Measurements from ENCODE around the gene WDR49.

WDR49 gene

GRCh38 chr3:167669699-167670098 lies 16.0 kb upstream of the WDR49 start:
- H3K4me3 ChIP-seq (ENCODE audit: low read depth, low read length) = no peak overlapping the region
- no peak overlapping the region for H3K4me2 ChIP-seq (ENCODE audit: low read length)
- no peaks in the 10 kb centered on the region for H3K79me2 ChIP-seq
- no peak overlapping the region for H3K27ac ChIP-seq
- H2AFZ ChIP-seq = no peak overlapping the region
- TF ChIP-seq CTCF (IDR thresholded peaks at IDR 0.05) = no peak
- no peaks in the 10 kb centered on the region for H3K9me3 ChIP-seq (ENCODE audit: control insufficient read depth, low read length)
- H3K4me1 ChIP-seq = no peaks in the 10 kb centered on the region
- no peaks in the 10 kb centered on the region for H3K36me3 ChIP-seq (ENCODE audit: control insufficient read depth, insufficient read depth, low read length)
- no peaks in the 10 kb centered on the region for H3K27me3 ChIP-seq (ENCODE audit: control insufficient read depth, insufficient read depth, low read length)
- no peak overlapping the region for H3K9ac ChIP-seq

- H3K4me3 ChIP-seq (ENCODE audit: low read depth, low read length) = no peak overlapping the region
- no peaks in the 10 kb centered on the region for H3K27me3 ChIP-seq (ENCODE audit: control insufficient read depth, insufficient read depth, low read length)
- H3K9ac ChIP-seq = no peak overlapping the region
- no peaks in the 10 kb centered on the region for H3K9me3 ChIP-seq (ENCODE audit: control insufficient read depth, low read length)
- H2AFZ ChIP-seq = no peak overlapping the region
- no peak for TF ChIP-seq CTCF (IDR thresholded peaks at IDR 0.05)
- no peaks in the 10 kb centered on the region for H3K4me1 ChIP-seq
- H3K79me2 ChIP-seq = no peaks in the 10 kb centered on the region
- no peak overlapping the region for H3K4me2 ChIP-seq (ENCODE audit: low read length)
- H3K27ac ChIP-seq = no peak overlapping the region
- H3K36me3 ChIP-seq (ENCODE audit: control insufficient read depth, insufficient read depth, low read length) = no peaks in the 10 kb centered on the region
These were observed 14.9 kb upstream of the WDR49 start for GRCh38 chr3:167668651-167669050.

GRCh38 chr3:167666563-167666962 lies 12.8 kb upstream of the WDR49 start:
- H3K9me3 ChIP-seq (ENCODE audit: control insufficient read depth, low read length) = no peaks in the 10 kb centered on the region
- H3K4me3 ChIP-seq (ENCODE audit: low read depth, low read length) = no peak overlapping the region
- H3K27me3 ChIP-seq (ENCODE audit: control insufficient read depth, insufficient read depth, low read length) = no peaks in the 10 kb centered on the region
- TF ChIP-seq CTCF (IDR thresholded peaks at IDR 0.05) = no peak
- no peaks in the 10 kb centered on the region for H3K4me1 ChIP-seq
- H3K79me2 ChIP-seq = no peaks in the 10 kb centered on the region
- no peak overlapping the region for H3K27ac ChIP-seq
- H3K36me3 ChIP-seq (ENCODE audit: control insufficient read depth, insufficient read depth, low read length) = no peaks in the 10 kb centered on the region
- no peak overlapping the region for H3K9ac ChIP-seq
- H2AFZ ChIP-seq = no peak overlapping the region
- no peak overlapping the region for H3K4me2 ChIP-seq (ENCODE audit: low read length)

- Histone ChIP-seq H3K27ac (no peak overlapping the region), H3K36me3 (ENCODE audit: control insufficient read depth, insufficient read depth, low read length) (no peaks in the 10 kb centered on the region), H3K79me2 (no peaks in the 10 kb centered on the region), H3K9ac (no peak overlapping the region), H3K4me2 (ENCODE audit: low read length) (no peak overlapping the region), H3K4me3 (ENCODE audit: low read depth, low read length) (no peak overlapping the region), H2AFZ (no peak overlapping the region), H3K27me3 (ENCODE audit: control insufficient read depth, insufficient read depth, low read length) (no peaks in the 10 kb centered on the region), H3K9me3 (ENCODE audit: control insufficient read depth, low read length) (no peaks in the 10 kb centered on the region), H3K4me1 (no peaks in the 10 kb centered on the region)
- no peak for TF ChIP-seq CTCF (IDR thresholded peaks at IDR 0.05)
These were observed 9.2 kb upstream of the WDR49 start for GRCh38 chr3:167662919-167663400.

- no peak overlapping the region for H3K27ac ChIP-seq
- no peaks in the 10 kb centered on the region for H3K36me3 ChIP-seq (ENCODE audit: control insufficient read depth, insufficient read depth, low read length)
- H3K9ac ChIP-seq = no peak overlapping the region
- H3K9me3 ChIP-seq (ENCODE audit: control insufficient read depth, low read length) = no peaks in the 10 kb centered on the region
- H3K4me1 ChIP-seq = no peaks in the 10 kb centered on the region
- no peak overlapping the region for H3K4me2 ChIP-seq (ENCODE audit: low read length)
- H3K27me3 ChIP-seq (ENCODE audit: control insufficient read depth, insufficient read depth, low read length) = no peaks in the 10 kb centered on the region
- no peak overlapping the region for H2AFZ ChIP-seq
- no peak for TF ChIP-seq CTCF (IDR thresholded peaks at IDR 0.05)
- no peaks in the 10 kb centered on the region for H3K79me2 ChIP-seq
- H3K4me3 ChIP-seq (ENCODE audit: low read depth, low read length) = no peak overlapping the region
These were observed 4.0 kb upstream of the WDR49 start for GRCh38 chr3:167657684-167658225.

Measured in parathyroid adenoma (tissue), 2 donors.